GM12872 (cell line): ENCODE measurements around the gene RNLS.

ENCODE experiments used
- TF ChIP-seq, protein P1 (sequence below): IDR thresholded peaks from 3 replicates; pipeline ENCODE4 v1.5.1; 2011; ENCODE audit warnings: low read depth, mild to moderate bottlenecking, low read length, moderate library complexity; ENCODE audit not compliant: insufficient read depth

Gene RNLS

DNA sequence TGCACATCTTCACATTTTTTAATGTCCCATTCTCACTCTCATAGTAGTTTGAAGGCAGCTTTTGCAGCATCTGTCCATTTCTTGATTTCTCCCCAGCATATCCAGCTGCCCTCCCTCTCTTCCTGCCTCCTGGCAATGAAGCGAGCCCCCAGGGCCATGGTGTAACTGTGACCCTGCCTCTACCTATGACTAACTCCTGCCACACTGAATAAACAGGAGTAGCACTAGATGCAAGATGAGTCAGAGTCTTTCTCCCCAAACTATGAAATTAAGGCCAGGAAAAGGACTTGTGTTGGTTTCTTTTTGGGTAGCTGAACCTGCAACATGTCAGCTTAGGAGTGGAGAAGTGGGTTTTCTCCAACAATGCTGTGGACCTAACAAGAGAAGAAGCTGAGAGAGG lies 329.0 kb downstream of the RNLS start:
- TF ChIP-seq, protein P1, sequence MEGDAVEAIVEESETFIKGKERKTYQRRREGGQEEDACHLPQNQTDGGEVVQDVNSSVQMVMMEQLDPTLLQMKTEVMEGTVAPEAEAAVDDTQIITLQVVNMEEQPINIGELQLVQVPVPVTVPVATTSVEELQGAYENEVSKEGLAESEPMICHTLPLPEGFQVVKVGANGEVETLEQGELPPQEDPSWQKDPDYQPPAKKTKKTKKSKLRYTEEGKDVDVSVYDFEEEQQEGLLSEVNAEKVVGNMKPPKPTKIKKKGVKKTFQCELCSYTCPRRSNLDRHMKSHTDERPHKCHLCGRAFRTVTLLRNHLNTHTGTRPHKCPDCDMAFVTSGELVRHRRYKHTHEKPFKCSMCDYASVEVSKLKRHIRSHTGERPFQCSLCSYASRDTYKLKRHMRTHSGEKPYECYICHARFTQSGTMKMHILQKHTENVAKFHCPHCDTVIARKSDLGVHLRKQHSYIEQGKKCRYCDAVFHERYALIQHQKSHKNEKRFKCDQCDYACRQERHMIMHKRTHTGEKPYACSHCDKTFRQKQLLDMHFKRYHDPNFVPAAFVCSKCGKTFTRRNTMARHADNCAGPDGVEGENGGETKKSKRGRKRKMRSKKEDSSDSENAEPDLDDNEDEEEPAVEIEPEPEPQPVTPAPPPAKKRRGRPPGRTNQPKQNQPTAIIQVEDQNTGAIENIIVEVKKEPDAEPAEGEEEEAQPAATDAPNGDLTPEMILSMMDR, result no peak

GRCh38 chr10:88253622-88254021 lies 329.5 kb downstream of the RNLS start:
- TF ChIP-seq, protein P1, result no peak

- TF ChIP-seq, protein P1, result no peak
These were observed 330.0 kb downstream of the RNLS start for GRCh38 chr10:88253128-88253527.

DNA sequence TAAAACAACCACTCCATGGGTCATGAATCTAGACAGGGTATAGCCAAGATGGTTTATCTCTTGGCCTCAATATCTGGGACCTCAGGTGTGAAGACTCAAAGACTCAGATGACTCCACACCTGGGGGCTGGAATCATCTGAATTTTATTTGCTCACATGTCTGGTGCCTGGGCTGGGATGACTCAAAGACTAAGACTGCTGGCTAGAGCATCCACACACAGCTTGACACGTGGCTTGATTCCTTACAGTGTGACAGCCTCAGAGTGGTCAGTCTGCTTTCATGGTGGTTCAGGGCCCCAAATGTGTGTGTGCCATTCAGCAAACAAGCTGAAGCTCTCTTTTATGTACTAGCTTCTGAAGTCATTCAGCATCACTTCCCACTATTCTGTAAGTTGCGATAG lies 333.7 kb downstream of the RNLS start:
- TF ChIP-seq, protein P1, result no peak

DNA sequence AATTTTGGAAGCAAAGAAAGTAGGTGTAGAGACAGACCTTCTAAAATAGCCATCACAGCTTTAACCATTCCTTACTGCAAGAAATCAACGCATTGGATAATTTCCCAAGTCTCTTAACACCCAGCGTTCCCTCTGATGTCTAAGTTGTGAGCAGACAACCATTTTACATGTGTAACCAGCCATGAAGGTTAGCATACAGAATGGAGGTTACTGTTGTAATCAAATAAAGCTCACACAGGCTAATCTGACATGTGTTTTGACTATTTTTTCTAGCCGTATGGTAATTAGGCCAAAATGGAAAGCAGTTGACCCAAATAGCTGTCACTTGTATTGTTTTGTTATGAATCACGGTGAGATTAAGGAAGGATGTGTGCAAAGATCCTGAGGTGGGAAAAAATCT lies 336.4 kb downstream of the RNLS start:
- TF ChIP-seq, protein P1, result no peak

GRCh38 chr10:88245974-88246511 lies 337.1 kb downstream of the RNLS start:
- TF ChIP-seq, protein P1, result no peak

- TF ChIP-seq, protein P1, result no peak
These were observed 338.1 kb downstream of the RNLS start for GRCh38 chr10:88244781-88245625.
